ENCODE measurements around the gene FAM120B. TPM values are rescaled to one million over a fixed set of nuclear protein-coding genes. Genes with fewer than 3 reads are reported as not detected.
A peak's percentile ranks its signal among the peaks of the same experiment; 100 is the strongest.

Gene FAM120B
- total RNA-seq, 1 donor from 2014 or later = 20.5 TPM

GRCh38 chr6:170293341-170294231, 13.0 kb upstream of the FAM120B start:
- intact Hi-C loops (cut with micrococcal nuclease) = loop anchor here (10.0 kb wide), 1 partner anchor 459 kb away; no protein-coding TSS in a partner anchor
- ATAC-seq (no peak), DNase-seq (no peak)

DNA sequence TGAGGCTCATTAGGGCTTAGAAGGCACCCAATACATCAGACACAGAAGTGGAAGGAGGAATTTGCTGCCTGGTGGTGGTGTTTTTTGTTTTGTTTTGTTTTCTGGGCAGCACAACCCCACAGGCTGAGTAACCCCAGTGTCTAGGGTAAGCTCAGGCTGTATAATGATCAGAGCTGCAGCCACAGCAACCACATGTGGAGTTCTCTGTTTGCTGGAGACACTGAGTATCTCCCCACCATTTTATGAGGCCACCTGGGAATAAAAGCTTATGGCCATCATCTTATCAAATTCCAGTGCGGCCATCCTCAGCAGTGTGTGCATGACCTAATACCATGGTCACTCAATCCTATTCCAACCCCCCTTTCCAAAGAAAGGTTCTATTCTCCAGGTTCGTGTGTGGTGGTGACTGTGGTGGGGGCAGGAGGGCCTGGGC, 12.2 kb upstream of the FAM120B start:
- DNase-seq (no peak), ATAC-seq (no peak)
- intact Hi-C loops (cut with micrococcal nuclease) = loop anchor here (10.0 kb wide), 1 partner anchor 460 kb away; no protein-coding TSS in a partner anchor

GRCh38 chr6:170294813-170295509, 11.6 kb upstream of the FAM120B start:
- no peak for DNase-seq
- intact Hi-C loops (cut with micrococcal nuclease) = loop anchor here (10.0 kb wide), 1 partner anchor 460 kb away; no protein-coding TSS in a partner anchor
- ATAC-seq = no peak

- intact Hi-C loops (cut with micrococcal nuclease) = loop anchor here (10.0 kb wide), 1 partner anchor 461 kb away; no protein-coding TSS in a partner anchor
- ATAC-seq (peak; percentile 11), DNase-seq (no peak)
These were observed 10.8 kb upstream of the FAM120B start for GRCh38 chr6:170295510-170296422.

DNA sequence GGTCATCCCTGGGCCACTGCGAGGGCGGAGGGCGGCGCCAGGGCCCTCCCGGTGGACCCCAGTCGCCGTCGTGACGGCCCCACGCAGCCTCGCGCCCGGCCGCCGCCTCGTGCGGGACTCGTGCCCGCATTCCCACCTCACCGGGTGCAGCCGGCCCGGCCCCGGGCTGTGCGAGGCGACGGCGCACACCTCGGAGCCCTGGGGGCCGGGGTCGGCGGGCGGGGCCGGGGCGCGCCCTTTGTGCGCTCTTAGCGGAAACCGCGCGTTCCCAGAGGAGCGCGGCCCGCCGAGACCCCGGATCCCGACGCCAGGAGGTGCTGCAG, 10.2 kb upstream of the FAM120B start:
- DNase-seq = no peak
- ATAC-seq = no peak
- intact Hi-C loops (cut with micrococcal nuclease) = loop anchor here (10.0 kb wide), 1 partner anchor 462 kb away; no protein-coding TSS in a partner anchor

DNA sequence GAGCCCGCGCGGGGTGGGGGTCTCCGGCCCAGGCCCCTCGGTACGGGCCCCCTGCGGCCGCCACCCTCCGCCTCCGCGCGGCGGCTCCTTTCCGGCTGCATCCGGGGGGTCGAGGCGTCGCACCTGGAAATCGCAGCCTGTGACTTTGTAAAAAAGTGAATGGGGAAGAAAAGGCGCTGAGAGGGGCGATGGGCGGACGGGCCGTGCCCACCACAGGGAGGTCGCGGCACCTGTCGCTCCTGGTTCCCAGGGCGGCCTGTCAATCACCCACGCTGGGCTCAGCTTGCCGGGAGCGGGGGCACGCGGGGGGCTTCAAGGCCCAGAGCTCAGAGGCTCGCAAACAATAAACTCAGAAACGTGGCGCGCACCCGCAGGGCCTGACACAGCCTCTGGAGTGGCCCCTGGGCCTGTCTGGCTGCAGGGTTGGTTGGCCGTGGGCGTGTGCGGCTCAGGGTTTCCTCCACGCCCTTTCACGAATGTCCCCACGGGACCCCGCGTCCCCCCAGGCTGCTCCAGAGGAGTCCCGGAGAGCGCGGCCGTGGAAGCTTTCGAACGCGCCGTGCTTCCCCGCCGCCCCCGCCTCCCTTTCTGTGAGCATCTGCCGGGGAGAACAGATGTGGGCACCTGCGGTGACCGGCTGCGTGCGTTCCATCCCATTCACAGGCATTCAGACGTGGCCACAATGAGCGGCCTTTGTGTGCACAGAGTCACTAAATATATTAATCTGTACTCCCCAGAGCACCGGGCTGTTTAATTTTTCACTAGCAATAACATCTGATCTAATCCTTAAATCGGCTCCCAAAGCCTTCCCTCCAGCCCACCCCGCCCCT, 9.6 kb upstream of the FAM120B start:
- ATAC-seq = no peak
- DNase-seq = no peak
- intact Hi-C loops (cut with micrococcal nuclease) = loop anchor here (10.0 kb wide), 1 partner anchor 462 kb away; no protein-coding TSS in a partner anchor

GRCh38 chr6:170297576-170298330, 8.8 kb upstream of the FAM120B start:
- ATAC-seq (no peak), DNase-seq (no peak)
- intact Hi-C loops (cut with micrococcal nuclease) = loop anchor here (10.0 kb wide), 1 partner anchor 463 kb away; no protein-coding TSS in a partner anchor

DNA sequence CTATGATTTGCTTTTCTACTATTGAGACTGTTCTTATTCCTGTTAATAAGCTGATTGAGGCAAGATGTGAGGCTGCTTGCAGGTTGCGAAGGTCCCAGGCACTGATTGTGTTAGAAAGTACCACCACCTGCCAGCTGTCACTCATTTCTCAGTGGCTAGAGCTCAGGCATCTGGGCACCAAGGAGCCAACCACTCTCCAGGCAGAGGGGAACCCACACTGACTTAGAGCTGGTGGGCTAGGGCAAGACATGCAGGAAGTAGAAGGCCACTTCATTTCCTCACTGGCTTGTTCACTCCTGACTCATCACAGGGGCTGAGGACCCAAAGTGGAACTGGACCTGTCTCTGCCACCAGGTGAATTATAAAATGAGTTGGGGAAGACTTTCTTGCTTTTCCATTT, 7.9 kb upstream of the FAM120B start:
- intact Hi-C loops (cut with micrococcal nuclease) = loop anchor here (10.0 kb wide), 1 partner anchor 464 kb away; no protein-coding TSS in a partner anchor
- ATAC-seq = no peak
- no peak for DNase-seq

DNA sequence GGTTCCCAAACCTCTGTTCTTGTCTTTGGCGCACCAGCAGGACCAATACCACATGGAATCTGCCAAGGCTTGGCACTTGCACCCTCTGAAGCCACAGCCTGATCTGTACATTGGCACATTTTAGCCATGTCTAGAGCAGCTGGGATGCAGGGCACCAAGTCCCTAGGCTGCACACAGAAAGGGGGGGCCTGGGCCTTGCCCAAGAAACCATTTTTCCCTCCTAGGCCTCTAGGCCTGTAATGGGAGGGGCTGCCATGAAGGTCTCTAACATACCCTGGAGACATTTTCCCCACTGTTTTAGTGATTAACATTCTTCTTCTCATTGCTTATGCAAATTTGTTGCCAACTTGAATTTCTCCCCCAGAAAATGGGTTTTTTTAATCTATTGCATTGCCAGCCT, 5.4 kb upstream of the FAM120B start:
- no peak for ATAC-seq

DNA sequence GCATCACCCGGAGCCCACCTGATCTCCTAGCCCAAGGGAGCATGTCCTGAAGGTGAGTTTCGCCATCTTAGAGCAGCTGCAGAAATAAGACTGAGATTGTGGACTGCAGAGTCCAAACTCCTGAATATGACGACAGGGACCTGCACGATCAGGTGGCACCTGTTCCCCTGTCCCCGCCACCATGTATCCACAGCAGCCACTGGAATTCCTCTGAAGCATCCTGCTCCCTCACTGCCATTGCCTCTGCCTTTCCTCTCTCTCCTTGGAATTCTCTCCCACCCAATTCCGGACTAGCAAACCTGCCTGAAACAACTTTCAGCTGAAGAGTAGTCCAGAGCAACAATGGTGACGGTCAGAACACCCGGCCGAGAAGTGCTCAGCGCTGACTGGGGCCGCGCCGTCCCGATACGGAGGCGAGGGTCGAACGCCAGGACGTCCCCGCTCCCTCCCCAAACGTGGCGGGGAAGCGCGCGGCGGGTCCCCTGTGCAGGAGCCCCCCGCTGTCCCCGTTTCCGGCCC, 694 bp upstream of the FAM120B start:
- ATAC-seq (no peak), DNase-seq (no peak)
- intact Hi-C loops (cut with micrococcal nuclease) = loop anchor here (10.0 kb wide), 1 partner anchor 219 kb away; no protein-coding TSS in a partner anchor

More for the DNA sequence above, 5.4 kb upstream of the FAM120B start:
- intact Hi-C loops (cut with micrococcal nuclease) = loop anchor here (10.0 kb wide), 1 partner anchor 224 kb away; no protein-coding TSS in a partner anchor
- no peak for DNase-seq

- intact Hi-C loops (cut with micrococcal nuclease) = loop anchor here (10.0 kb wide), 1 partner anchor 218 kb away; no protein-coding TSS in a partner anchor
- no peak for ATAC-seq
- no peak for DNase-seq
These were observed 555 bp downstream of the FAM120B start for GRCh38 chr6:170307080-170307545.

DNA sequence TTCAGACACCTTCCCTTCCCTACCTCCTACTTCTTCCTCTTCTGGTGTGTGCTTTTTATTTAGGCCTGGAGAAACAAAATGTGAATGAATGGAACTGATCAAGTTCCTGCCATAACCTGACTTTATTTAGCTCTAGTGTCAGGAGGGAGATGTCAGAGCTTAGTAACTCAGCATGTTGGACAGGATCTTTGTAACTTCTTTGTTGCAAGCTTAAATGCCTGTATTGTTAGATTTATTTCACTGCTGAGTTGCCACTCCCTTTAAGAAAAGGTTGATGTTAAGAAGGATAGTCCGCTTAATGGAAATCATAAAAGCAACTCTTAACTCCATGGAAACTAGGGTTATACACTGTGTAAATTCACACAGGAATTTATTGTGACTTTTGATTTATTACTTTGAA, 2.2 kb downstream of the FAM120B start:
- ATAC-seq (no peak), DNase-seq (no peak)
- intact Hi-C loops (cut with micrococcal nuclease) = loop anchor here (10.0 kb wide), 1 partner anchor 216 kb away; no protein-coding TSS in a partner anchor

DNA sequence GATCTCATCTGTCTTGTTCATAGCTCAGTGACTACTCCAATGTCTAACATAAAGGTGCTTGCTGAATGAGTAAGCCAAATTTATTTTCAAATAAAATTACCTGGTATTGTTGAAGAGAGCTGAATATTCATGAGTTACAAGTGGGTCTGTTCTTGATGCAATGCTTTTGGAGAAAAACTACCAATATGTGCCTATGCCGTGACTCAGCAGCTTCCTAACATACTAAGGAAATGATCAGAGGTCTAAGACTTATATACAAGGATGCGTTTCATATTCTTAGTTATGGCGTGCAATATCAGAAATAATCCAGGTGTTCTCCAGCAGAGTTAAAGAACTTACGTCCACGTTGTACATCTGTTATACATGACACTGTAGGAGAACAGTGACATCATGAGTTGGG, 5.1 kb downstream of the FAM120B start:
- intact Hi-C loops (cut with micrococcal nuclease) = no loop called here
- no peak for ATAC-seq
- no peak for DNase-seq

DNA sequence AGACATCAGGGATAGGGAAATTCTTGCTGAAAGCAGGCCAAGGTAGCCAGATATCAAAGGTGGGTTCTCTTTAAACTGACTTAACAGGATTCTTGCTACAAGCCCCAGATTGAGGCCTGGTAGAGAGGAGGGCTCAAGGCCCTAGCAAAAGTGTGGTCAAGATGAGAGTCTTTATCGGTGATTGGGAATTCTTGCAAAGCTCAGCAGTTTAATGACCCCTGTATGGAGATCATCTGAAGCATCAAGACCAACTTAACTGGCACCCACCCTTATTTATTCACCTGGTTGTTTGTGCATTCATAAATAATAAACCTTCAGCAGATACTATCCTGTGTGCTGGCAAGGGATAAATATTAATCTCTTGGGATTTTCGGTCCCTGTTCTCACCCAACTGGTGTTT, 6.3 kb downstream of the FAM120B start:
- intact Hi-C loops (cut with micrococcal nuclease) = no loop called here

DNA sequence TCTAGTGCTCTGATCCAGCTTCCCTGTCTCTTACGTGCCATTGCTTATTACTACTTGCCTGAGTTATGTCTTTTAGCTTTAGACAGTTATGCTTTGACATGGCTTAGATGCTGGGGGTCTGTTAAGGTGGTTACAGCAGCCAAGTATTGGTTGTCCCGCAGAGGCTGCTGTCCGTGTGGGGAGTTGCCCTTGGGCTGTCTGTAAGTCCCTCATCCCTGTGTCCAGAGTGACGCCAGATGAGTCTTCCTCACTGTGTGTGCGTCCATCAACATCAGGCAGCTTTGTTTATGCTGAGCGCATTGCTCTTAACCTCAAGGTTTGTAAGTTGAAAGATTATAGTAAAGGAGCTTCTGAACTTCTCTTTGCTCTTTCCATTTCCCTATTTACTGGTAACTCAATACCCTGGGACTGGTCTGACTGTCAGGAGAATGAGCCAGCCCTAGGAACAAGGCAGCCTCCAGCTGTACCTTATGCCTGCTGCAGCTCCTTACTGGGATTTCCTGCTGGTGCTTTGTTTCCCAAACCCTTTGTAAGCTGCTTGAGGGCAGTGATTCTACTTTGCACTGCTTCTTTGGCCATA, 7.2 kb downstream of the FAM120B start:
- ATAC-seq (peak; percentile 28), DNase-seq (no peak)
- intact Hi-C loops (cut with micrococcal nuclease) = no loop called here

More for the DNA sequence above, 6.3 kb downstream of the FAM120B start:
- ATAC-seq (no peak), DNase-seq (no peak)

DNA sequence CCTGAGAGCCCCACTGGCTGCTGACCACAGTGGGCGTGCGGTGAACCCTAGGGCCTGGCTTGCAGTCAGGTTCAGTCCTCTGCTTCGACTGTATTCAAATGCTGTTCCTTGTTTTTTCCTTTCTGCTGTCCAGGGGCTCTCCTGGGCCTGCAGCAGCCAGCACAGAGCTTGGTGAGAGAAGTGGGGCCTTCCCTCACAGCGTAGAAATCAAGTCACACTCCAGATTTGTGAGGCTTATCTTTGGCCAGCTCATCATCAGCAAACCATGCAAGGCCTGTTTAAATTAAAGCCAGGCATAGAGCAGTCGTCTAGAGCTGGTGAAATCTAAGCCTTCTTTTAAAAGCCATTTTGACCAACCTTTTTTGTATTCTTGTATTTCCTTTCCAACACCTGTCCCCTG, 8.4 kb downstream of the FAM120B start:
- ATAC-seq = peak; percentile 78
- DNase-seq = no peak
- intact Hi-C loops (cut with micrococcal nuclease) = no loop called here

All from left ventricle myocardium superior (tissue), 1 donor.